OCI-LY1 (cell line): ENCODE results near the gene RREB1.

ENCODE experiments used
- CTCF ChIP-seq: fragments of 200-600 bp; sonication (generic), shearing (Covaris generic); IDR thresholded peaks from 2 replicates; pipeline ENCODE4 v1.5.1; 2017; ENCODE audit warnings: mild to moderate bottlenecking, antibody characterized with exemption, low read length, moderate library complexity, mixed read lengths
- EZH2 ChIP-seq: fragments of 200-600 bp; sonication (generic), shearing (Covaris generic); IDR thresholded peaks from 2 replicates; pipeline ENCODE4 v1.8.0; 2017; ENCODE audit warnings: borderline replicate concordance, mixed run types, mild to moderate bottlenecking, antibody characterized with exemption, low read length, moderate library complexity, mixed read lengths

- TF ChIP-seq CTCF (no peak), EZH2 (no peak)
Observed at GRCh38 chr6:7185561-7185960, 77.8 kb downstream of the RREB1 start.
